ENCODE measurements around the gene ARL15.

DNA sequence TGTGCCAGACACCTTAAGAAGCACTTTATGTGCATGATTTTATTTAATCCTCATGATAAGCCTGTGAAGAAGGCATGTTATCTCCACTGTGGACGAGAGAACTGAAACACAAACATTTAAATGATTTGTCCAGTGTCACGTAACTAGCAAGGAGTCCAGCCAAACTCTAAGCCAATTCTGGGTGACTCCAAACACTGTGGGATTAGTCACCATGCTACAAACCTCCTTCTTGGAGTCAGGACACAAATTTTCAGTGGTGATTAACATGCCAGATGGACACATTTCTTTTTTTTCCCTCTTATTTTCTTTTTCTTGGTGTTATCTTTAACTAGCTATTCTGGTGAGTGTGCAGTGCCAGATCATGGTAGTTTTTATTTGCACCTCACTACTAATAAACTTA is 433.1 kb downstream of the ARL15 start:
- TF ChIP-seq EZH2 (IDR thresholded peaks at IDR 0.05; ENCODE audit: borderline replicate concordance, low read length): no peak
- TF ChIP-seq, protein P1, sequence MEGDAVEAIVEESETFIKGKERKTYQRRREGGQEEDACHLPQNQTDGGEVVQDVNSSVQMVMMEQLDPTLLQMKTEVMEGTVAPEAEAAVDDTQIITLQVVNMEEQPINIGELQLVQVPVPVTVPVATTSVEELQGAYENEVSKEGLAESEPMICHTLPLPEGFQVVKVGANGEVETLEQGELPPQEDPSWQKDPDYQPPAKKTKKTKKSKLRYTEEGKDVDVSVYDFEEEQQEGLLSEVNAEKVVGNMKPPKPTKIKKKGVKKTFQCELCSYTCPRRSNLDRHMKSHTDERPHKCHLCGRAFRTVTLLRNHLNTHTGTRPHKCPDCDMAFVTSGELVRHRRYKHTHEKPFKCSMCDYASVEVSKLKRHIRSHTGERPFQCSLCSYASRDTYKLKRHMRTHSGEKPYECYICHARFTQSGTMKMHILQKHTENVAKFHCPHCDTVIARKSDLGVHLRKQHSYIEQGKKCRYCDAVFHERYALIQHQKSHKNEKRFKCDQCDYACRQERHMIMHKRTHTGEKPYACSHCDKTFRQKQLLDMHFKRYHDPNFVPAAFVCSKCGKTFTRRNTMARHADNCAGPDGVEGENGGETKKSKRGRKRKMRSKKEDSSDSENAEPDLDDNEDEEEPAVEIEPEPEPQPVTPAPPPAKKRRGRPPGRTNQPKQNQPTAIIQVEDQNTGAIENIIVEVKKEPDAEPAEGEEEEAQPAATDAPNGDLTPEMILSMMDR (conservative IDR thresholded peaks at IDR 0.05 in 1 of 2, IDR thresholded peaks at IDR 0.05 in 1 of 2; ENCODE audit: extremely low read depth in 1 of 2, insufficient read depth in 1 of 2, low read depth in 1 of 2, low read length in 2 of 2): no peak
